Head of caudate nucleus (tissue), 42 donors: ENCODE results near the gene COX6B2.
"Not testable (repeated sequence)": the region's sequence is repeated elsewhere in the genome, so short reads cannot be mapped to it uniquely, and the experiment has no call there.

ENCODE experiments used
- DNase-seq, 42 donors: peaks; one replicate each; pipeline versions ENCODE4 v3.0.0 to v3.0.0-alpha.2; 2020 to 2021; ENCODE audit warnings: mixed read lengths in 7 of 42
- intact Hi-C: fragments of 100-400 bp; cut with DNase I; formaldehyde crosslinking; loops from one replicate; pipeline ENCODE4 v1.15.0; 2022

The COX6B2 gene

GRCh38 chr19:55346725-55347441, 7.6 kb downstream of the COX6B2 start:
- DNase-seq, result no peak
- intact Hi-C loops, result no loop called here

GRCh38 chr19:55345818-55346724, 8.4 kb downstream of the COX6B2 start:
- no peak for DNase-seq
- intact Hi-C loops, result no loop called here

- no peak for DNase-seq
- intact Hi-C loops, result no loop called here
These were observed 9.3 kb downstream of the COX6B2 start for GRCh38 chr19:55345101-55345817.

- peak in 40 of 42 donors; percentile 24 to 85 (median 65) for DNase-seq
- intact Hi-C loops, result loop anchor here (5.0 kb wide), 1 partner anchor 38 kb away; the partner anchor contains the start of gene TMEM238
These were observed 10.1 kb downstream of the COX6B2 start for GRCh38 chr19:55344444-55344843.

- DNase-seq, result no peak
- intact Hi-C loops, result loop anchor here (5.0 kb wide), 1 partner anchor 40 kb away; the partner anchor contains the start of gene TMEM238
These were observed 12.7 kb downstream of the COX6B2 start for GRCh38 chr19:55341595-55342531.

GRCh38 chr19:55341171-55341588, 13.3 kb downstream of the COX6B2 start:
- intact Hi-C loops, result loop anchor here (5.0 kb wide), 1 partner anchor 41 kb away; the partner anchor contains the start of gene TMEM238
- DNase-seq, result peak; percentile 39 to 92 (median 79)

GRCh38 chr19:55340784-55341147, 13.8 kb downstream of the COX6B2 start:
- intact Hi-C loops, result loop anchor here (5.0 kb wide), 1 partner anchor 42 kb away; the partner anchor contains the start of gene TMEM238
- peak in 30 of 42 donors; percentile 17 to 65 (median 40) for DNase-seq

- DNase-seq, result peak in 6 of 42 donors; percentile 8 to 40 (median 20)
These were observed 14.4 kb downstream of the COX6B2 start for GRCh38 chr19:55339889-55340783.

GRCh38 chr19:55339105-55339888, 15.2 kb downstream of the COX6B2 start, which contains the start of gene KMT5C:
Gene KMT5C, plus strand, starts transcription at chr19:55339876. Its CDS starts 2,061 bp downstream, at chr19:55341937.
- DNase-seq, result peak; percentile 100
- intact Hi-C loops, result loop anchor here (5.0 kb wide), 1 partner anchor 37 kb away; no protein-coding TSS in a partner anchor

More at GRCh38 chr19:55339889-55340783, 14.4 kb downstream of the COX6B2 start:
- intact Hi-C loops, result loop anchor here (5.0 kb wide), 2 partner anchors 38 to 42 kb away; partner anchors contain the start of gene TMEM238

- intact Hi-C loops, result loop anchor here (5.0 kb wide), 1 partner anchor 34 kb away; no protein-coding TSS in a partner anchor
- no peak for DNase-seq
These were observed 18.4 kb downstream of the COX6B2 start for GRCh38 chr19:55336101-55336500.

GRCh38 chr19:55333870-55334269, 20.6 kb downstream of the COX6B2 start:
- intact Hi-C loops, result no loop called here
- no peak for DNase-seq

GRCh38 chr19:55329791-55330190, 24.7 kb downstream of the COX6B2 start:
- intact Hi-C loops, DNase-seq: not testable (repeated sequence)

GRCh38 chr19:55328774-55329318, 25.7 kb downstream of the COX6B2 start:
- DNase-seq, intact Hi-C loops: not testable (repeated sequence)

GRCh38 chr19:55325172-55325571, 29.3 kb downstream of the COX6B2 start, which contains the start of gene TMEM150B:
Gene TMEM150B, minus strand, starts transcription at chr19:55325341. Its CDS starts 4,305 bp downstream, at chr19:55321036.
- intact Hi-C loops, result no loop called here
- peak in 8 of 42 donors; percentile 15 to 47 (median 32) for DNase-seq

- DNase-seq, result peak in 1 of 42 donors; percentile 12
- intact Hi-C loops, result no loop called here
These were observed 29.9 kb downstream of the COX6B2 start for GRCh38 chr19:55324662-55325061.
